ENCODE measurements around the gene RAB15. TPM values are rescaled to one million over a fixed set of nuclear protein-coding genes. Genes with fewer than 3 reads are reported as not detected.

The RAB15 gene
- total RNA-seq, 1 experiment from 2014 or later = 23.1 TPM

GRCh38 chr14:64990296-64990695 lies 18.2 kb upstream of the RAB15 start:
- no peak for DNase-seq (ENCODE audit: low read depth)

- DNase-seq (ENCODE audit: low read depth) = no peak
Observed at GRCh38 chr14:64987438-64987767, 15.3 kb upstream of the RAB15 start.

- peak; percentile 96 for DNase-seq (ENCODE audit: low read depth)
Observed at GRCh38 chr14:64986648-64987437, 14.7 kb upstream of the RAB15 start, which contains the start of gene FNTB. TSS of gene FNTB (plus strand) at chr14:64986895. CDS start at chr14:64986954, 59 bp downstream.

- peak; percentile 60 for DNase-seq (ENCODE audit: low read depth)
Observed at GRCh38 chr14:64983439-64984310, 11.5 kb upstream of the RAB15 start.

- DNase-seq (ENCODE audit: low read depth) = peak; percentile 78
Observed at GRCh38 chr14:64979336-64980074, 7.4 kb upstream of the RAB15 start.

DNA sequence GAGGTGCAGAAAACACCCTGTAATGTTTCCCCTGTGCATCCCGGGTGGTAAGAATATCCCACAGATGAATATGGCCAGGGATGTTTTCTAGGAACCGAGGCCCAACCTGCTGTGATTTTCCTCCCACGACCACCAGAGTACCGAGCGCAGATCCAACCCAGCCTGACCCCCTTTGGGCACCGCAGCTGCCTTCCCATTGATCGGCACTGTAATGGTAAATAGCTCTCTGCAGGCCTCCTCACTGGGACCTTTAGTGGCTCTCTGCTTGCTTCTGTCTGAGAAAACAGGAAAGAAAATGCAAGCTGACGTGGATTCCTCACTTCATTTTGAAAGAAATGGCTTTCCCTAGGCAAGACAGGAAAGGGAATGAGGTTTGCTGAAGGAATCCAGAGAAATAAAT lies 2.4 kb upstream of the RAB15 start:
- no peak for DNase-seq (ENCODE audit: low read depth)

- DNase-seq (ENCODE audit: low read depth) = no peak
Observed at GRCh38 chr14:64973826-64974225, 1.7 kb upstream of the RAB15 start.

DNA sequence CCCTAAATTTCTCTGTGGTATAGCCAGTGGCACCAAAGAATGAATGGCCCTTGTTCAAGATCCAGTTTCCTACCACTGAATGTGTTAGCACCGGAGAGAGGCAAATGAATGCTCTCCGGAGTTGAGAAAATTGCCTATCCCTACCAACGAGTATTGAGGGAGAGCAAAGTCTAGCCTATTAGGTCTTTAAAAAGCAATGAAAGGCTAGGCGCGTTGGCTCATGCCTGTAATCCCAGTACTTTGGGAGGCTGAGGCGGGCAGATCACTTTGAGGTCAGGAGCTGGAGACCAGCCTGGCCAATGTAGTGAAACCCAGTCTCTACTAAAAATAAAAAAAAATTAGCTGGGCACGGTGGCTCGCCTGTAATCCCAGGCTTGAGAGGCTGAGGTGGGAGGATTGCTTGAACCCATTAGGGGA lies 898 bp upstream of the RAB15 start:
- DNase-seq (ENCODE audit: low read depth) = no peak

GRCh38 chr14:64971491-64971942 lies 619 bp downstream of the RAB15 start:
- DNase-seq (ENCODE audit: low read depth) = no peak

- DNase-seq (ENCODE audit: low read depth) = peak; percentile 73
Observed at GRCh38 chr14:64970776-64971477, 1.2 kb downstream of the RAB15 start.

DNA sequence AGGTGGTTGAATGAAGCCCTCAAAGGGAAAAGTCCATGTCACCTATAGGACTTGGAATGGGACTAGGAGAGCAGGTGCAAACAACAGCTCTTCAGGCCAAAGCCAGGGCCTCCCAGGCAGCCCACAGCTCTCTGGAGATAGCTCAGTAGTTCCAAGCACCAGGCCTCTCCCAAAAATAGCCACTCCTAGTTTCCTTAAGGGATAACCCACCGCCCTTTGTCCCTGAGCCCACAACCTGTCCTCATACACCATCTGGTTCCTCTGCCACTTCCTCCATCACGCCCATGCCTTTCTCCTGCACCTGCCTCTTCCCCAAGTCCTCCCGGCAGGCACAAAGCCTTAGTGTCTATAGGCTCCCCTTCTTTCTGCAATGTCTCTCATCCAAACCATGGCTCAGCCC lies 2.1 kb downstream of the RAB15 start:
- DNase-seq (ENCODE audit: low read depth) = no peak

DNA sequence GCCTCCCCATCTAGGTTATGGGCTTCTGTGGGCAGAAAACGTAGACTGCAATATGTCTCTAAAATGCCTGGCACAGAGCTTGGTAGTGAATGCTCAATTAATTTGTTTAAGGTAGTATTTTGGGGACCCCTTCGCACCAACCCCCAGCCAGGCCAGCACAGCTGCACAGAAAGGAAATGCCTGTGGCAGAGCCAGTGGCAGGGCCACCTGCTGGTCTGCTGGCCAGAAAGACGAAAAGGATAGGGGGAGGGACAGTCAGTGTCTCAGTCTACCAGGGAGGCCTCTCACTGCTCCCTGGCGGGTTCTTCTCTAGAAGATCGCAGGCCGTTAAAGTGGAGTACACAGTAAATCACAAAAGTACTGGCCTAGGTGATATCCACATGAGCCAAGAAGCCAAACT lies 3.5 kb downstream of the RAB15 start:
- peak; percentile 36 for DNase-seq (ENCODE audit: low read depth)

- DNase-seq (ENCODE audit: low read depth) = no peak
Observed at GRCh38 chr14:64968167-64968566, 4.0 kb downstream of the RAB15 start.

GRCh38 chr14:64966976-64967375 lies 5.2 kb downstream of the RAB15 start:
- no peak for DNase-seq (ENCODE audit: low read depth)

DNA sequence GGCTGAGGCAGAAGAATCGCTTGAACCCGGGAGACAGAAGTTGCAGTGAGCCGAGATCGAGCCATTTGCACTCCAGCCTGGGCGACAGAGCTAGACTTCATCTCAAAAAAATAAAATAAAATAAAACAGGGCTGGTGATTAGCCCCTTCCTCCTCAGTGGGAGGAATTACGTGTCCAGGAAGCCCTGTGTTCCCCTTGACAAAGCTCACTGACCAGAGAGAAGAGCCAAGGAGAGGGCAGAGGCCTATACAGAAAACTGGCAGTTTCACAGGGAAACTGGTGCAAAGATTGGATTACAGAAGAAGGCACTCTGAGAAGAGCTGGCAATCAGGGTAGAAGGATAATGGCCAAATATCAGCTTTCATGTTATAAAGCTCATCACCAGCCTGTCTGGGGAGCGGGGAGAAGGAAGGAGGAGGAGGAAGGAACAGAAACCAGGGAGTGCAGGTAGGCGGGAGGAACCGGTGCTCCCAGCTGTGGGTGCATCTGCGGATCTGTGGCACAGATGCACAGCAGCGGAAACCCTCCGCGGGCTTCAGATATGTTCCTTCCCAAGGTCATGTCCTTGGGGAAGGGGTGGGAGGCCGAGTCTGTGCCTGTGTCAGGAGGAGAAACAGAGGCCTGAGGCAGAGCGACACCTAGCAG lies 6.7 kb downstream of the RAB15 start:
- DNase-seq (ENCODE audit: low read depth) = no peak

DNA sequence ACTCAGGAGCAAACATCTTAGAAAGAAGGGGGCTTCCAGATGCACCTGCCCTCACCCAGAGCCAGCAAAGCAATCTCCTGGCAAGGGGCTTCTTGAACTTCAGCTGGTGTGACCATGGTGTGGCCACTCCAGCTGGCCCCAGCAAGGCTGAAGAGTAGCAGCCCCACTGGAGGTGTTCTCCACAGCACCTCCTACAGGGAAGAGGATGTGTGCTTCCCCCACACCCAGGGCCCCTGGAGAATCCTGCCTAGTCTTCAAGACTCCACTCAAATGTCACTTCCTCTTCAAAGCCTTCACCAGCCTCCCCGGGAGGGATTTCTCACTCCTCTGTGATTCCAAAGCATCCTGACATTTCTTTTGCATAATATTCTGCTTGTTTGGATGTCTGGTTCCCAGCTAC lies 8.5 kb downstream of the RAB15 start:
- no peak for DNase-seq (ENCODE audit: low read depth)

- no peak for DNase-seq (ENCODE audit: low read depth)
Observed at GRCh38 chr14:64960762-64961276, 11.3 kb downstream of the RAB15 start.

GRCh38 chr14:64958743-64959142 lies 13.4 kb downstream of the RAB15 start:
- DNase-seq (ENCODE audit: low read depth) = no peak

GRCh38 chr14:64958201-64958600 lies 13.9 kb downstream of the RAB15 start:
- no peak for DNase-seq (ENCODE audit: low read depth)

GRCh38 chr14:64956697-64957406 lies 15.3 kb downstream of the RAB15 start:
- no peak for DNase-seq (ENCODE audit: low read depth)
